ENCODE results near the gene ADIPOR2.
"Not testable (repeated sequence)": the region's sequence is repeated elsewhere in the genome, so short reads cannot be mapped to it uniquely, and the experiment has no call there.

The ADIPOR2 gene

GRCh38 chr12:1666215-1666614, 24.7 kb upstream of the ADIPOR2 start:
- DNase-seq, result no peak

- no peak for DNase-seq
Measured at GRCh38 chr12:1666685-1667162, 24.1 kb upstream of the ADIPOR2 start.

- DNase-seq, result no peak
Measured at GRCh38 chr12:1668833-1669543, 21.9 kb upstream of the ADIPOR2 start.

GRCh38 chr12:1670358-1671268, 20.3 kb upstream of the ADIPOR2 start:
- DNase-seq, result no peak

GRCh38 chr12:1676043-1676442, 14.8 kb upstream of the ADIPOR2 start:
- DNase-seq, result no peak

- DNase-seq, result no peak
Measured at GRCh38 chr12:1680804-1681492, 9.9 kb upstream of the ADIPOR2 start.

GRCh38 chr12:1681493-1681807, 9.4 kb upstream of the ADIPOR2 start:
- no peak for DNase-seq

- no peak for DNase-seq
Measured at GRCh38 chr12:1688086-1688710, 2.7 kb upstream of the ADIPOR2 start.

GRCh38 chr12:1691123-1692007, 495 bp downstream of the ADIPOR2 start:
- DNase-seq, result no peak

GRCh38 chr12:1692226-1692625, 1.4 kb downstream of the ADIPOR2 start:
- DNase-seq, result no peak

- no peak for DNase-seq
Measured at GRCh38 chr12:1692895-1693610, 2.2 kb downstream of the ADIPOR2 start.

GRCh38 chr12:1695097-1695496, 4.2 kb downstream of the ADIPOR2 start:
- not testable (repeated sequence) for DNase-seq

- no peak for DNase-seq
Measured at GRCh38 chr12:1695886-1696670, 5.2 kb downstream of the ADIPOR2 start.

- no peak for DNase-seq
Measured at GRCh38 chr12:1696800-1697199, 5.9 kb downstream of the ADIPOR2 start.

GRCh38 chr12:1697271-1697670, 6.4 kb downstream of the ADIPOR2 start:
- DNase-seq, result no peak

- DNase-seq, result no peak
Measured at GRCh38 chr12:1698720-1699119, 7.8 kb downstream of the ADIPOR2 start.

- DNase-seq, result no peak
Measured at GRCh38 chr12:1702713-1703112, 11.8 kb downstream of the ADIPOR2 start.

- DNase-seq, result no peak
Measured at GRCh38 chr12:1703771-1704722, 13.2 kb downstream of the ADIPOR2 start.

Data from CD4-positive, alpha-beta T cell treated with Interleukin-4 for 4 hours (primary cell).